ENCODE measurements around the gene TIMM8B. TPM values are rescaled to one million over a fixed set of nuclear protein-coding genes. Genes with fewer than 3 reads are reported as not detected.
"Not testable (repeated sequence)": the region's sequence is repeated elsewhere in the genome, so short reads cannot be mapped to it uniquely, and the experiment has no call there.

TIMM8B gene
- total RNA-seq, 2 donors from 2014 or later = 26.6 to 42.6 TPM

DNA sequence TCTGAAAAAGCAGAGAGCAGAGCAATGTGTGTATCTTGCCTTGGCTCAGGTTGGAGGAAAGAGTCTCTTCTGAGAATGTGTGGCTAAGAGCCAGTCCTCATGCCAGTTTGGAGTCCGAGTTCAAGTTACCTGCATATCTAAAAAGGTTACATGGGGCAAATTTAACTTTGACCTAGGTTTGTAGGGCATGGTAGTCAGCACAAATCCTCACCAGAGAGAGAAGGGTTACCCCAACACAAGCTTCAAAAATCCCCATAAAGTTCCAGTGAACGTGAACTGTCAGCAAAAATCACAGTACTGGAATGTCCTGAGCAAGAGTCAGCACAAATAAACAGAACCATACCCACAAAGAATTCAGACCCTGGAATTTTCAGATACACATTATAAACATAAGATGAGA, 13.9 kb upstream of the TIMM8B start:
- H3K36me3 Mint-ChIP-seq (ENCODE audit: low read depth) = peaks cover 20% of the 10 kb centered on the region
- no peaks in the 10 kb centered on the region for H3K9me3 Mint-ChIP-seq
- no peaks in the 10 kb centered on the region for H3K27me3 Mint-ChIP-seq

DNA sequence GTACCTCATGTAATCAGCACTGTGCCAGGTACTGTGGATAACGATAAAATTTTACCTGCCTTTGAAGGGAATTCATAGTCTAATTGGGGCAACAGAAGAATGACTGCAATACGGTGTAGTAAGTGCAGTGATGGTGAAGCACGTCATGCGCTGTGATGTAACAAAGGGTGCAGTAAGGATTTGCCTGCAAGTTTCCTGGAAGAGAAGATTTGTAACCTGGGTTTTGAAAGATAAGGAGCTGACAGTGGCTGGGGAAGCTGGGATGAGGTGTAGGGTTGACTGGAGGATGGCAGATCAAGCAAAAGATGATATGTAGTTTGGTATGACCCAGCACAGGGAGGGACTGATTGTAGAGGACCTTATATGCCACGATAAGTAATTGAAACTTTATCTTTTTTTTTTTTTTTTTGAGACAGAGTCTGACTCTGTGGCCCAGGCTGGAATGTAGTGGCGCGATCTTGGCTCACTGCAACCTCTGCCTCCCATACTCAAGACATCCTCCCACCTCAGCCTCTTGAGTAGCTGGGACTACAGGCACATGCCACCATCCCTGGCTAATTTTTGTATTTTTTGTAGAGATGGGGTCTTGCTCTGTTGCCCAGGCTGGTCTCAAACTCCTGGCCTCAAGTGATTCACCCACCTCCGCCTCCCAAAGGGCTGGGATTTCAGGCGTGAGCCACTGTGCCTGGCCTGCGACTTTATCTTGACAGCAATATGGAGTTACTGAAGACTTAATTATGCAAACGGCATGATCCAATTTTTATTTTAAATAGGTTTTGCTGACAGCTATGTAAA, 11.4 kb upstream of the TIMM8B start:
- H3K4me3 Mint-ChIP-seq = no peak overlapping the region
- ATAC-seq (replicated peaks) = no peak
- H3K9me3 Mint-ChIP-seq = no peaks in the 10 kb centered on the region

More for the DNA sequence above, 13.9 kb upstream of the TIMM8B start:
- Mint-ChIP-seq H3K4me3 (no peak overlapping the region), H3K4me1 (peaks cover 5% of the 10 kb centered on the region), H3K27ac (no peak overlapping the region)
- ATAC-seq (replicated peaks) = no peak

DNA sequence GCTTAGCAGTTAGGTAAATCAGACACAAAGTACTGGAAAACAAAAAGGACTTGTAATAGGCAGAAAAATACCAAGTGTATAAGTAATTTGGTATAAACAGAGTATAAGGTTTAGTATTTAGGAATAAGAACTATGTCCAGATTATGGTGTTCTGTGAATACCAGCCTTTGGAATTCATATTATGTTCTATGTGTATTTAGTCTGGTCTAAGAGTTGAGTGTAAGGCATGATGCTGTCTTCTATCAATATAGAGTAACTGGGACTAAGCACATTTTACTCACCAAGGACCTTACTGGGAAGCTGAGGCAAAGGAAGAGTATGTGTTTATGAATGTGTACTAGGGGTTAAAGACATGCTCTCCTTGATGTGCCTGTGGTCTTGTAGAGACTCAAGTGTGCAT, 9.6 kb upstream of the TIMM8B start:
- H3K4me1 Mint-ChIP-seq = peaks cover 5% of the 10 kb centered on the region
- H3K27me3 Mint-ChIP-seq = no peaks in the 10 kb centered on the region
- no peak overlapping the region for H3K4me3 Mint-ChIP-seq
- no peak for ATAC-seq (replicated peaks)
- H3K27ac Mint-ChIP-seq = no peak overlapping the region
- no peaks in the 10 kb centered on the region for H3K9me3 Mint-ChIP-seq
- peaks cover 59% of the 10 kb centered on the region for H3K36me3 Mint-ChIP-seq (ENCODE audit: low read depth)

More for the DNA sequence above, 11.4 kb upstream of the TIMM8B start:
- Mint-ChIP-seq H3K27ac (no peak overlapping the region), H3K4me1 (peaks cover 5% of the 10 kb centered on the region), H3K36me3 (ENCODE audit: low read depth) (peaks cover 42% of the 10 kb centered on the region), H3K27me3 (no peaks in the 10 kb centered on the region)

DNA sequence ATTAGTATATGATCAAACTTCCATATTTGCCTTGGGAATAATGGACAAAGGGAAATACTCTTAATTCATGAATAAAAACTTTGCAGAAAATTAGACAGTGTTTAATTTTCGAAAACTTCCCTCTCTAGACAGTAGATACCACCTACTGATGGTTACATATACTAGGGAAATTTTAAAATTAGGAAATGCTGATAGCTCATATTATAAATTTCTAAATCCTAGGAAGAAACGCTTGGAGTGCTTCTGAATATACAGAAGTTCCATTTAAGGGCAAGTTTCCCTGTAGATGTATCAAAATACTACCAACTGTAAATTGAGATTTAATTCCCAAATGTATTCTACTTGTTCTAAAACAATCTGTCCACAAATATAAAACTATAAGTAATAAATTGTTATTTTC, 8.7 kb upstream of the TIMM8B start:
- H3K9me3 Mint-ChIP-seq; ATAC-seq (replicated peaks); H3K4me1 Mint-ChIP-seq; H3K4me3 Mint-ChIP-seq; H3K27me3 Mint-ChIP-seq; H3K27ac Mint-ChIP-seq: not testable (repeated sequence)
- peaks cover 68% of the 10 kb centered on the region for H3K36me3 Mint-ChIP-seq (ENCODE audit: low read depth)

DNA sequence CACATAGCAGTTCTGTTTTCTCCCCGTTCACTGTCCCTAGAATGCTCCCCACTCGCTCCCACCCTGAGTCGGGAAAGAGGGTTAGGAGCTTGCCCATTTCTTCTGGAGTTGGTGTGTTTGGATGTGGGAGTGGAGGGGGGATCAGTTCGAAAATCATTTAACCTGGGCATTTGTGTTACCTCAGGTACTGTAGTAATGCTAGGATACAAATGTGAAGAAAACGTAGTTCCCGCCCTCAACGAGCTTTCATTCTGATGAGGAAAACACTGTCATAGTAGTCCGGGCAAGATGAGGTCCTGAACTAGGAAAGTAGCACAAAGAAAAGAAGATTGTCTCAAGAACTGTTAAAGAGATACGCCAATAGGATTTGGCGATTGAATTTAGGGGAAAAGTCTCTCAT, 656 bp upstream of the TIMM8B start:
- Mint-ChIP-seq H3K27ac (peak overlapping the region; percentile 99), H3K36me3 (ENCODE audit: low read depth) (peaks cover 100% of the 10 kb centered on the region), H3K27me3 (no peaks in the 10 kb centered on the region), H3K9me3 (no peaks in the 10 kb centered on the region), H3K4me1 (peaks cover 51% of the 10 kb centered on the region), H3K4me3 (peak overlapping the region; percentile 100)
- no peak for ATAC-seq (replicated peaks)

DNA sequence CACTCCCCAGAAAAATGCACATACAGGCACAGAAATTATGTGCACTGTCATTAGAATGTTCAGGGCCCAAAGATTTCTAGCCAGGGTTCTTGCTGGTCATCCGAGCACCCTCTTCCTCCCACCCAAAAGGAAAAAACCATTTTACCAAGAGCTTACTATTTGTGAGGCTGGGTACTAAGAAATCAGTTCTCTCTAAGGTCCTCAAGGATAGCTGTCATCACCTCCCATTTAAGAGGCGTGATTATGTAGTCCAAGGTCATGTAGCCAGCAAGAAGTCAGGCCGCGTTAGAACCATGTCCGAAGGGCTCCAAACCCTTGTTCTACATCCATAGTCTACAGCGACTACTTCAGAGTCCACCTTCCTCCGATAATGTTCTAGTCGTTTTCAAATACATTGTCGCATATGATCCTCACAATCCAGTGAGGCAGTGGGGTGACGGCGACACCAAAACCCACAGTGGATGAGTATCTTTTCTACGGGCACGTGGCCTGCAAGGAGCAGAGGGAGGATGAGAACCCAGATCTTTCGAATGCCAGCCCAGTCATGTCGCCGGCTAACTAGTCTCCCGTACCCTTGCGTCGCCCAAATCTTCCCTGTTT, 634 bp downstream of the TIMM8B start:
- no peaks in the 10 kb centered on the region for H3K9me3 Mint-ChIP-seq
- H3K27ac Mint-ChIP-seq = peak overlapping the region; percentile 99
- no peaks in the 10 kb centered on the region for H3K27me3 Mint-ChIP-seq
- ATAC-seq (replicated peaks) = peak; percentile 54
- peaks cover 51% of the 10 kb centered on the region for H3K4me1 Mint-ChIP-seq
- H3K36me3 Mint-ChIP-seq (ENCODE audit: low read depth) = peaks cover 100% of the 10 kb centered on the region
- H3K4me3 Mint-ChIP-seq = peak overlapping the region; percentile 100

DNA sequence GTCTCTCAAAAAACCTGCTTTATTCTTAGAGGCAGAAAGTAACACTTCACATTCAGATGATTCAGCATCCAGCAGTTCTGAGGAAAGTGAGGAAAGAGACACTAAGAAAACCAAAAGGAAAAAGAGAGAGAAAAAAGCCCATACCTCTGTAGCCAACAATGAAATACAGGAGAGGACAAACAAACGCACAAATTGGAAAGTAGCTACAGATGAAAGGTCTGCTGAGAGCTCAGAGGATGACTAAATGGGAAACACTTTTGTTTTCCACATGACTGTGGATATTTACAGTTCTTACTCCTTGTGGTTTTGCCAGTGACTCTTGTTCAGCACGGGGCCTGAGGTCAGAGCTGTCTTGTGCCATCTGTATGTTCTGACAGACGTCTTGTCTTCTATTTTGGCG, 3.8 kb downstream of the TIMM8B start:
- Mint-ChIP-seq H3K27me3 (no peaks in the 10 kb centered on the region), H3K36me3 (ENCODE audit: low read depth) (peaks cover 99% of the 10 kb centered on the region), H3K4me3 (peak overlapping the region; percentile 56), H3K4me1 (peaks cover 34% of the 10 kb centered on the region), H3K9me3 (no peaks in the 10 kb centered on the region), H3K27ac (peak overlapping the region; percentile 96)
- ATAC-seq (replicated peaks) = peak; percentile 81

DNA sequence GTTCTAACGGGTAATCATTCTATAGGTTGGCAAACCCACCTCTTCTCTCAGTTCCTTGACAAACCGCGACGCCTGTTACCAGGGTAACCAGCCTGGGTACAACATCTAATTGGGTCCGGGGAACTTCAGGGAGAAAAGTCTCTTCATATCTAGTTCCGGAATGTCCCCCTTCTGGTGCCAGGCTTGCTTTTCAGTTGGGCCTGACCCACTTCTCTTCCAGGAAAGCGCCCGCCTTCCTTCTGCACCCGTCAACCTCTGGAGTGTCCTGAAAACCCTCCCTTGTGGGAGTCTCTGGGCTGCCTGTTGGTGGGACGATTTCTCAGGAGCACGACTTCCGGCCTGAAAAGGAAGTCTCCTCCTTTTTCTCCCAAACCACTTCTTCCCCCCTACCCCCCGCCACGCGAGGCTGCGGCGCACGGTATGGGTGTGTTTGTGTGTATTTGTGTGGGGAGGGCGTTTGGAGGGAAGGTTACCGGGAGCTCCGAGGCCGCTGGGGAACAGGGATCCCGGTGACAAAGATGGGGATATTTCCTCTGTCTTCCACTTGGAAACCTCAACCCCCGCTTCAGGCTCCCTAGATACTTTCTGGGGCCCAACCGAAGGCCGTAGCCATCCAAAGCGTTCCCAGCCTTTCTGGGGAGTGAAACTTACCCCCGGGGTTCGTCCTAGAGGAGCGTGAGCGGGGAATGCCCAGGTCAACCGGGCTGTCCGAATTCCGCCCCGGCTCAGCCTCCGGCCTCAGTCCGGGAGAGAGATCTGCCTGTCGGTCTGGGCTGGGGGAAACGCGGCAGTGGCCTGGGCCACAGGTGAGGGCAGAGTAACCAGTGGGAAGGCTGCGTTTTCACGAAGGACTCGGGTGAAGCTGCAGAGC, 12.4 kb downstream of the TIMM8B start, which contains the start of the genes NKAPD1 and PIH1D2:
Gene NKAPD1 (plus strand): TSS at position 359 of the 871 bp plus-strand sequence. CDS start 1,276 bp downstream, outside the sequence.
Gene PIH1D2 (minus strand): TSS at position 77 of the 871 bp plus-strand sequence. CDS start 843 bp downstream, outside the sequence.
- Mint-ChIP-seq H3K4me1 (peaks cover 21% of the 10 kb centered on the region), H3K36me3 (ENCODE audit: low read depth) (peaks cover 49% of the 10 kb centered on the region), H3K9me3 (no peaks in the 10 kb centered on the region)

DNA sequence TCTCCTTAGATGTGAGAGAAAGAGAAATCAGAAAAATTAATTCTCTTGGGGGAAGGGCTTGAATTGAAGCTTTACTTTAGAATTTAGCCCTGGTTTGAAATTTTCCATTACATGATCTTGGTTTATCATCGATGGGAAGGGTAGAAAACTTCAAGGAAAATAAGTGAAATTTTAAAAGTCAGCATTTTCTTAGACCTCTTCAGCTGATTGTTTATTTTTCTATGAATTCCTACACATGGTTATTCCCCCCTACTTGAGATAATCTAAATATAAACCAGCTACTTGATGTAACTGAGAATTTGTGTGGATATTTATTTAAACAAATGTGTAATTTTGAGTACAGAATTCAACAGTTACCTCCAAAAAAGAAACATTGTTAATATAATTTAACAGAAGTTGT, 23.6 kb downstream of the TIMM8B start:
- no peak for ATAC-seq (replicated peaks)
- no peaks in the 10 kb centered on the region for H3K9me3 Mint-ChIP-seq
- no peaks in the 10 kb centered on the region for H3K27me3 Mint-ChIP-seq
- no peaks in the 10 kb centered on the region for H3K4me1 Mint-ChIP-seq
- H3K36me3 Mint-ChIP-seq (ENCODE audit: low read depth) = peaks cover 61% of the 10 kb centered on the region
- no peak overlapping the region for H3K27ac Mint-ChIP-seq
- H3K4me3 Mint-ChIP-seq = no peak overlapping the region

More for the DNA sequence above, 12.4 kb downstream of the TIMM8B start, which contains the start of the genes NKAPD1 and PIH1D2:
- ATAC-seq (replicated peaks) = peak; percentile 90
- Mint-ChIP-seq H3K27ac (peak within 1 kb of the TSS; percentile 95), H3K27me3 (no peaks in the 10 kb centered on the region), H3K4me3 (peak within 1 kb of the TSS; percentile 85)

DNA sequence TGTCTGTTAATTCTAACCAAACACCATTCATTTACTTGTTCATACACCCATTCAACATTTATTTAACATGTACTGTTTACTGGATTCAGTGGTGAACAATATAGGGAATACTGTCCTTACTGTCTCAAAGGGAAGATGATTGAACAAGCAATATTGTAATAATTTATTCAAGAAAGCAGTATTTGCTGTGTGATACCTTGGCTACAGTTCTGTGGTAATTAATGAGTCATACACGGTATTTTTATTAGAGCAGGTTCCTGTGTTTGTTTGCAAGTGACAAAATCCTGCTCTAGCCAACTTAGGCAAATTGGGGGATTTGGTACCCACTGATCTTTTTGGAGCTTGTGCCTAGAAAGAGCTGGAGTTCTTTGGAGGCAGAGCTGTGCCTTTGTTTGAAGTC, 28.5 kb downstream of the TIMM8B start:
- ATAC-seq (replicated peaks) = no peak
- peaks cover 10% of the 10 kb centered on the region for H3K4me1 Mint-ChIP-seq
- H3K27me3 Mint-ChIP-seq = no peaks in the 10 kb centered on the region
- no peak overlapping the region for H3K27ac Mint-ChIP-seq
- peaks cover 87% of the 10 kb centered on the region for H3K36me3 Mint-ChIP-seq (ENCODE audit: low read depth)
- no peaks in the 10 kb centered on the region for H3K9me3 Mint-ChIP-seq
- H3K4me3 Mint-ChIP-seq = no peak overlapping the region

DNA sequence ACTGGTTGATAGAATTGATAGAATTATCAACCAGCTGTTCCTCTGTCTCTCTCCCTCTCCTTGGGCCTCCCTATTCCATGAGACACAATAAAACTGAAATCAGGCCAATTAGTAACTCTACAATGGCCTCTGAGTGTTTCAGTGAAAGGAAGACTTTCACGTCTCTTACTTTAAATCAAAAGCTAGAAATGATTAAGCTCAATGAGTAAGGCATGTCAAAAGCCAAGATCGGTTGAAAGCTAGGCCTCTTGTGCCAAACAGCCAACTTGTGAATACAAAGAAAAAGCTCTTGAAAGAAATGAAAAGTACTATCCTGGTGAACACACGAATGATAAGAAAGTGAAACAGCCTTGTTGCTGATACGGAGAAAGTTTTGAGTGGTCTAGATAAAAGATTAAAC, 29.4 kb downstream of the TIMM8B start:
- ATAC-seq (replicated peaks) = peak; percentile 95
- peaks cover 84% of the 10 kb centered on the region for H3K36me3 Mint-ChIP-seq (ENCODE audit: low read depth)

DNA sequence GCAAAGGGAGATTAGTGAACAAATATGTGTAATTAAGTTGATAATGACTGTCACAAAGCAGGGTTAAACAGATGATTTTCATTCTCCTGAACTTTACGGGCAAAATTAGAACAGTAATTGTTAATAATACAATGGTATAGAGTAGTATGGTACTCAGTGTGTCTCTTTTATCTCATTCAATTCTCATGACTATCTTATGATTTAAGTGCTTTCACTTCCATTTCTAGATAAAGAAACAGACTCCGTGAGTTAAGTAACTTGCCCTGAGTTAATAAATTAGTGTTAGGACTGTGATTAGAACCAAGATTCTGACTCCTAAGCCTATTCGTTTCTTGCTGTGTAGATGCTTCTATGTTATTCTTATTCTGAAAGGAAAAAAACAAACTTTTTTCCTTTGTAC, 34.8 kb downstream of the TIMM8B start:
- Mint-ChIP-seq H3K4me1 (peaks cover 5% of the 10 kb centered on the region), H3K27ac (no peak overlapping the region), H3K4me3 (no peak overlapping the region), H3K27me3 (no peaks in the 10 kb centered on the region), H3K9me3 (no peaks in the 10 kb centered on the region), H3K36me3 (ENCODE audit: low read depth) (peaks cover 92% of the 10 kb centered on the region)
- ATAC-seq (replicated peaks) = no peak

More for the DNA sequence above, 29.4 kb downstream of the TIMM8B start:
- peaks cover 10% of the 10 kb centered on the region for H3K4me1 Mint-ChIP-seq
- no peaks in the 10 kb centered on the region for H3K27me3 Mint-ChIP-seq
- peak overlapping the region; percentile 57 for H3K4me3 Mint-ChIP-seq
- no peaks in the 10 kb centered on the region for H3K9me3 Mint-ChIP-seq
- H3K27ac Mint-ChIP-seq = peak overlapping the region; percentile 82

DNA sequence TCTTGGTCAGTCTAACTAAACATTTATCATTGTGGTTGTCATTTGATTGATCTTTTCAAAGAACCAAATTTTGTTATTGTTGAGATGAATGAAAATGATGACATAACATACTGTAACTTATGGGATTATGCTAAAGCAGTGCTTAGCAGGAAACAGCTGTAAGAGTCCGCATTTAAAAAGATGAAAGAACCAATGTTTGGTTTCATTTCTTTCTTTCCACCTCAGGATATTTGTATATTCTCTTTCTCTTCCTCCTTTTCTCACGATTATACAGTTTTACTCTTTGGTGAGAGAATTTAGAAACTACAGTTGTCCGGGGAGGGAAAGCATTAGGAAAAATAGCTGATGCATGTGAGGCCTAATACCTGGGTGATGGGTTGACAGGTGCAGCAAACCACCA, 35.8 kb downstream of the TIMM8B start:
- no peak for ATAC-seq (replicated peaks)
- Mint-ChIP-seq H3K27ac (no peak overlapping the region), H3K36me3 (ENCODE audit: low read depth) (peaks cover 93% of the 10 kb centered on the region)

DNA sequence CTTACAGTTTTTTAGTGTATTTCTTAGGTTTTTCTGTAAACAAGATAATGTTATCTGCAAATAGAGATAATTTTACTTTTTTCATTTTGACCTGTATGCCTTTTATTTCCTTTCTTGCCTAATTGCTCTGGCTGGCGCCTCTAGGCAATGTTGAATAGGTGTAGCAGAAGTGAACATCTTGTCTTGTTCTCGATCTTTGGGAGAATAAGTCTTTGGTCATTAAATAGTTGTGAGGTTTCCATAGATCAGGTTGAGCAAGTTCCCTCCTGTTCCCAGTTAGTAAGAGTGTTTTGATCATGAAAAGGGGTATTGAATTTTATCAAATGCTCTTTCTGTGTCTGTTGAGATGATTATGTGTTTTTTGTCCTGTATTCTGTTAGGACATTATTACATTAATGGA, 36.8 kb downstream of the TIMM8B start:
- peaks cover 5% of the 10 kb centered on the region for H3K4me1 Mint-ChIP-seq
- ATAC-seq (replicated peaks) = no peak
- peaks cover 94% of the 10 kb centered on the region for H3K36me3 Mint-ChIP-seq (ENCODE audit: low read depth)
- no peak overlapping the region for H3K27ac Mint-ChIP-seq
- H3K9me3 Mint-ChIP-seq = no peaks in the 10 kb centered on the region
- no peaks in the 10 kb centered on the region for H3K27me3 Mint-ChIP-seq
- H3K4me3 Mint-ChIP-seq = no peak overlapping the region

More for the DNA sequence above, 35.8 kb downstream of the TIMM8B start:
- no peaks in the 10 kb centered on the region for H3K27me3 Mint-ChIP-seq
- peaks cover 5% of the 10 kb centered on the region for H3K4me1 Mint-ChIP-seq
- H3K9me3 Mint-ChIP-seq = no peaks in the 10 kb centered on the region
- H3K4me3 Mint-ChIP-seq = no peak overlapping the region
